Activated naive CD8-positive, alpha-beta T cell treated with anti-CD3 and anti-CD28 coated beads for 36 hours (primary cell): ENCODE results near the gene LRRC4C. TPM values are rescaled to one million over a fixed set of nuclear protein-coding genes. Genes with fewer than 3 reads are reported as not detected.

Source experiments
- DNase-seq: peaks from one replicate; pipeline ENCODE4 v3.0.0; 2021
- H3K27ac Mint-ChIP-seq: one replicate; pipeline ENCODE4 v1.8.0; 2022; ENCODE audit warnings: mild to moderate bottlenecking, moderate library complexity, mixed read lengths
- H3K27me3 Mint-ChIP-seq: one replicate; pipeline ENCODE4 v1.8.0; 2022; ENCODE audit warnings: mild to moderate bottlenecking, mixed read lengths
- H3K36me3 Mint-ChIP-seq: one replicate; pipeline ENCODE4 v1.8.0; 2021; ENCODE audit warnings: mild to moderate bottlenecking, mixed read lengths
- H3K4me1 Mint-ChIP-seq: one replicate; pipeline ENCODE4 v1.8.0; 2021; ENCODE audit warnings: mixed read lengths
- H3K4me3 Mint-ChIP-seq: one replicate; pipeline ENCODE4 v1.8.0; 2022; ENCODE audit warnings: mild to moderate bottlenecking, moderate library complexity, mixed read lengths
- H3K9me3 Mint-ChIP-seq: one replicate; pipeline ENCODE4 v1.8.0; 2022; ENCODE audit warnings: mixed read lengths
- total RNA-seq, 2 experiments: library from RNA; stranded (reverse); gene quantifications; one replicate each; pipeline ENCODE4 v1.2.3, GENCODE V29; 2021

LRRC4C gene
- total RNA-seq, 2 experiments from 2014 or later, result not detected

- no peak overlapping the region for H3K27ac Mint-ChIP-seq
- no peaks in the 10 kb centered on the region for H3K4me1 Mint-ChIP-seq
- no peak overlapping the region for H3K4me3 Mint-ChIP-seq
- H3K27me3 Mint-ChIP-seq, result no peaks in the 10 kb centered on the region
- no peaks in the 10 kb centered on the region for H3K36me3 Mint-ChIP-seq
- peaks cover 7% of the 10 kb centered on the region for H3K9me3 Mint-ChIP-seq
- DNase-seq, result no peak
Observed at GRCh38 chr11:40080434-40080833, 1379.0 kb downstream of the LRRC4C start.
